Measurements from ENCODE around the gene PTPRD.
"Not testable (repeated sequence)": the region's sequence is repeated elsewhere in the genome, so short reads cannot be mapped to it uniquely, and the experiment has no call there.

The PTPRD gene

DNA sequence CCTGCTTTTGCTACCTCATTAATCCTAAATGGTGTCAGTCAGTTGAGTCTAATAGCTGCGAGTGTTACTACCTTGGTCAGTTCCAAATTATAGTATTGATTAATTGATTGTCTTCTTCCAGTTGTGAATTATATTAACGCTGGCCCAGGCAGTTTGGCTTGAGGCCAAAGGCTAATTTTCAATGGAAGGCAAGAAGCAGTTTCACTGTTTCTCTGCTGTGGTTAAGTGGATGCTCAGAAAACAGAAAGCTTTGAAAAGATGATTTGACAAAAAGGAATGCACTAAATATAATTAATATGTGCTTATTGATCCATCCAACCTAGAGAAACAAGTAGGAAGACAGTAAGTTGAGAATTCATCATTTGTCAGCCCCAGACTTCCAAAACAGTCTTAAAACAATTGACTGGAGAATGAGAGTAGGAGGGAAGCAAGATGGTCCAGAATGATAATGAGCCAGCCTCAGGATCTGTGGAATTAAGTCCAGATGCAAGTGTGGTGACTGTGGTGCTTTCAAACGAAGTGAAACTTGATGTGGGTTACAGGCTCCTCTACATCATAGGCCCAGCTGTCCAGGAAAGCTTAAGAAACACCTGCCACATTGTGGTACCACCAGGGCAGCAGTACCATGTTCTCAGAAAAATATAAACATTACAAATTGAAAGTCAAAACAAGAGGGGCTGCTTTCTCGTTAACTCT lies 1442.2 kb downstream of the PTPRD start:
- DNase-seq (ENCODE audit: low read depth in 2 of 2): no peak

DNA sequence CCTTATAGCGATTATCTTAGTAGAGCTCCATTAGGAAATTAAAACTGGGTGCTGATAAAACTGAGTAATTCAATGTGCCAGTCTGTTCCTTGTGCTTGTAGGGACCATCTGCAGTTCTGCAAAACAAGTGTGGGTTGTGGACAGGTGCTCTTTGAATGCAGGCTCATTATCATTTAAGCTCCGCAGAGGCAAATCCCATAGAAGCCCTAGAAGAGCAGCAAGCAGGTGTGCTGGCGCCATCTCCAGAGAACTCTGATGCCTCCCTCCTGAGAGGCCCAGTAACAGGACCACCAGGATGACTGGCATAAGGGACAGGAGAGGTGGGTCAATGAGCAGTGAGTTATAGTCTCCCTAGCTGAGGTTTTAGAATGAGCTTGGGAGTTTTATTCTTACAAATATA lies 1470.8 kb downstream of the PTPRD start:
- no peak for DNase-seq (ENCODE audit: low read depth in 2 of 2)

DNA sequence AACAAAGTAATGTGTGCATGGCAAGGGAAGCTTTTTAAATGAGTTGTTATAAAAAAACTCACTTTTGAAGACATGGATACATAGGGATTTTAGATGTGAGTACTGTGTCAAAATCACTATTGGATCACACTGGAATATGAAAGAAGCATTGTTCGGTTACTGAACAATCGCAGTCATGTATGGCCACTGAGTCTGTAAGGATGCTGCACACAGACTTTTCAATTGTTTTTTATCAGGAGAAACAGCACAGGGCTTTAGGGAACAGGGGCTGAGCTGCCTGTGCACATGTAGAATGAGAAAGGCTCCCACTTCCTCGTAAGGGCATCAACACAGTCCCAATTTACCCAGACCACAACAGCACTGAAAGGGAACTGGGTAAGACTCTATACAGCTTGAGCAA lies 1479.3 kb downstream of the PTPRD start:
- no peak for DNase-seq (ENCODE audit: low read depth in 2 of 2)

DNA sequence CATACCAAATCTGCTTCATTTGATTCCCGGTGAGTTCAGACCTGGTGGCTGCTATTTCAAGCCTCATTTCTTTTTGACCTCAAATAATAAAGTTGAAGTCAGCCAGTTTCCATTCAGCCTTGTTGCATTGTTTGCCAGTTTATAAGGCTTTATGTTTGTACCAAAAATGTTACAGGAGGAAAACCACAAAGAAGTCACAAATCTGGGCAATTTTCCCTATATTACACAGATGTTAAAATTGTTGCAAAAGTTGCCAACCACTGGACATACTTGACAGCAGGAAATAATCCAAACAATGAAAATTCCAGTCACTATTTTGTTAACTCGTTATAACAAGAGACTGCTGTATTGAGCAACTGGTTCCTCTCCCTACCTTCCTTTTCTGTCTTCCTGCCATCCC lies 1488.2 kb downstream of the PTPRD start:
- DNase-seq (ENCODE audit: low read depth in 2 of 2): no peak

DNA sequence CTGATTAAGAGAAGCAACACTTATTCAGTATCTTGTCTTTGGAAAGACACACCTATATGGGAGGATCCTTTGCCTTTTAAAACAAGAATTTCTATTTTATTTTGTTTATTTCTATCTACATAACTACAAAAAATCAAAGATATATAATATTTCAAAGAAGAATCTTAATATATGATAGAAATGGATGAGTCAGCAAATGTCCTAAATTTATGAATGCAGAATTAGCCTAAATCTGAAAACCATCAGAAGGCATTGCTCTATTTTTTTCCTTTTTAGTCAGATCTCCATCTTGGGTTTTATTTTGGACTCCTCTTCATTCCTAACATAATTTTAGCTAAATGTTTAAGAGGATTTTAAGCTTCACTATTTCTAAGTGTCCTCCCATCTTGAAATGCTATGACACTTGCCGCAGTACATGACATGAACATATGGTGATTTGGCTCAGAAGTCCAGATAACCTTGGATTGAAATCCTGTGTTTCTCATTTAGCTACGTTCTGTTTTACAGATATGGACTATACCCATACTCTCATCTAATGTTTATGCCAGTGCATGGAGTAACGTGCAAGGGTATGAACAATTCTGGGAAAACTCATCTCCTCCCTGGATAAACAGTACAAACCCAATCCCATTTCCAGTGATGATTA lies 1490.4 kb downstream of the PTPRD start:
- no peak for DNase-seq (ENCODE audit: low read depth in 2 of 2)

DNA sequence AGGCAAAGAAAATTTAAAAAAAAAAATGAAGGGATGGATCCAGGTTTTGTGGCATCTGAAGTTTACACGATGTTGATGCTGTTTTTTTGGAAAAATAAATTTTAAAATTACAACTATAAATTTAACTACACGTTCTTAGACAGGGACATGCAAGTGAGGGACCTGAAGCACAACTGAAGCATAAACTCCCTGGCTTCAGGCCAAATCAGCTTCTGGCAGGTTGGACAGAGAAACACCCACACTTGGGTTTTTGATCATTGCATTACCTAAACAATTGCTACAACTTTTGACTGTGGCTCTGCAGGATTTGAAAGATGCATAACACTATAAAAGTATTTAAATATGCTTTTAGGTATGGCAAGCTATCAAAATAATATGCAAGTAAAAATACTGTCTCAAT lies 1494.9 kb downstream of the PTPRD start:
- DNase-seq (ENCODE audit: low read depth in 2 of 2): no peak

DNA sequence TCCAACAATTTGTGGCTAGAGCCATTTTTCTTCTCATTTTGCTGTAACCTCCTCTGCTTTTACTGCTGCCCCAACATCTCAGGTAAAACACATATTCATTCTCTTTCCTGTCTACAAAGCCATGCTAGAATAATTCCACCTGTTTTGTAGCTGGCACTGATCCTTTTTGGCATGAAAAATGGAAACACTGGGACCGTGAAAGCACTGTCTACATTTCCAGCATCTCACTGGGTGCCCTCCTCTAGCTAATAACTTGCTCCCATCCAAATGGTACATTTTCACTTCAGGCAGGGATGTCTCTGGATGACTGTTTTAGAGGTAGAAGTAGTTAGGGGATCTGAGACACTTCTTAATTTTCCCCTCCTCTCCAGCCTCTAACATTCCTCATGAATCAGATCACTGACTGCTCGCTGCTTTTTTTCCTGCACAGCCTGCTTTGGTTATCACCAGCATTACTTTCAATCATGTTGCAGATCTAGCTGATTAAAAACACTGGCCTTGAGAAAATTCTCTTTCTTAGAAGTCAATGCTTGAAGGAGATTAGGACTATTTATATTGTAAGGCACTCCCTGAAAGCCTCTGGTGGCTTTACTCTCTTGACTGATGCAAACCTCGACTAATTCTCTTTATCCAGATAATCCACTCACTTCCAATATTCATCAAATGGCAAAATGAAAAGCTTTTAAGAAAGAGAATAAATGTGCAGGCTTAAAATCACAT lies 1500.6 kb downstream of the PTPRD start:
- DNase-seq (ENCODE audit: low read depth in 2 of 2): no peak

DNA sequence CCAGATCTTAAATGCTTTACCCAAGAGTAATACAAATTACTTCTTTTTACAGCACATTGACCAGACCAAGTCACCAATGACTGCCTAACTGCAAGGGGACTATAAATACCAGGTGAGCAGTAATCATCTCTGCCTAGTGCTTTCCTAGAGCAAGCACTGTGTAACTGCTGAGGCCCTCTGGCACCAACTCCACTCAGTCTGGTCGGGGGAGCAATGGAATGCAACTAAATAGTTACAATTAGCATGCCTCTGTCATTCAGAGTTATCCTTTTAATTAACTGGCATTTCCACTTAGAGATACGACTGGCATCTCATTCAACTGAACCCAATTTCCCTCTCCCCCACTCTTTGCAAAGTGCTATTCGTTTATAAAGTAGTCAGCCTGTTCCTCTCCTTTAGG lies 1504.2 kb downstream of the PTPRD start:
- no peak for DNase-seq (ENCODE audit: low read depth in 2 of 2)

DNA sequence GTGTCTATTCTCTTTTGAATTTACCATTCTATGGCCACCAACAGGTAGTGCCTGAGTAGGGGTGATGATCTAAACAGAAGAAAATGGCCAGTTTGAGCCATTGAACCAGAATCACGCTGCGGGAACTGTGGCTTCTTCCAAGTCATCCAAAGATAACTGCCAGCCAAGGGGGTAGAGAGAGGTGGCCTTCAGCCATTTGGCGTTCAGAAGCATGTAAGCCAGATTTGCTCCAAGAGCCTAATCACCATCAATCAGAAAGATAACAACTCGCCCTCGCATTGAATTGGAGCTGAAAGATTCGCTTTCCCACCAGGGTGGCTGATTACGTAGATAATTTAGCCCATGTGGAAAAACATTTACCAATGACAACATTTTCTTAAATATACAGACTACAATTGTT lies 1510.5 kb downstream of the PTPRD start:
- DNase-seq (ENCODE audit: low read depth in 2 of 2): no peak

DNA sequence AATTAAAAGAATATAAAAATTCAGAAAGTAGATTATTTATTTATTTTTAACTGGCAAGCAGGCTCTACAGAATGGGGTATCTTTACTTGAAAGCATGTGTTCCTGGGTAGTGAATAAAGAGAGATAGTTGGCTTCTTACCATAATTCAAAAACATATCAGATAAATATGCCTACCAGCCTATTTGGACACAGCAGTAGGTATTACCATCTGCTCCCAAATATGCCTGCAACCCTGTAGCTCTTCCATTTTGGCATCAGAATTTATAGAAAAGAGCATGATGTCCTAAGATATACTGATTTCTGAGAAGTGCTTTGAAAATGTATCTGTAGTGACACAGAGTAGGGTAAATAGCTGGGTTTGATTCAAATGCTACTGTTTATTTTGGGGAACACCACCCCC lies 1512.7 kb downstream of the PTPRD start:
- no peak for DNase-seq (ENCODE audit: low read depth in 2 of 2)

DNA sequence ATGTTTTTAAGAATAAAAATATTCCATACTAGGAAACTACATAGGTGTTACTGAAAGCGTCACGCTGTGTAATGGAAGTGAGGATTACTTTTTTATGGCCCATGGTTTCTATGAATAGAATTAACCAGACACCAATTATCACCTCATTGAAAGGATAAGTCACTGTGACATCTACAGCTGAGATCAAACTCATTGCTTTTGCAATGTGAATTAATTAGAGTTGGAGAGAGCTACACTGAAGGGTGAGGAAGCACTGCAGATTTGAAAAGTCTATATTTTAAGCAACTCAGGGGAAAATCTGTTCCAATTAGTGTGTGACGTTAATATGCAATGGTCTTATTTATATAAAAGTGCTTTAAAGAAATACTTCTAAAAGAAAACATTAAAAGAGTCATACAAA lies 1513.2 kb downstream of the PTPRD start:
- DNase-seq (ENCODE audit: low read depth in 2 of 2): no peak

DNA sequence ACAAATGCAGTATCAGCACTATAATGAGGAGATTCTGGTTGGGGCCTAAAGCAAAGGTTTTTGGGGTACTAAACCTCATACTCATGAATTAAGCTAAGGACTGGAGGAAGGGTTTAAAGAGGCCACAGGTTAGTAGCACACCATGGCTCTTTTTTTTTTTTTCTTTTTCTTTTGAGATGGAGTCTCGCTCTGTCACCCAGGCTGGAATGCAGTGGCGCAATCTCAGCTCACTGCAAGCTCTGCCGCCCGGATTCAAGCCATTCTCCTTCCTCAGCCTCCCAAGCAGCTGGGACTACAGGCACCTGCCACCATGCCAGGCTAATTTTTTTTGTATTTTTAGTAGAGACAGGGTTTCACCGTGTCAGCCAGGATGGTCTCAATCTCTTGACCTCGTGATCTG lies 1515.5 kb downstream of the PTPRD start:
- DNase-seq (ENCODE audit: low read depth in 2 of 2): not testable (repeated sequence)

DNA sequence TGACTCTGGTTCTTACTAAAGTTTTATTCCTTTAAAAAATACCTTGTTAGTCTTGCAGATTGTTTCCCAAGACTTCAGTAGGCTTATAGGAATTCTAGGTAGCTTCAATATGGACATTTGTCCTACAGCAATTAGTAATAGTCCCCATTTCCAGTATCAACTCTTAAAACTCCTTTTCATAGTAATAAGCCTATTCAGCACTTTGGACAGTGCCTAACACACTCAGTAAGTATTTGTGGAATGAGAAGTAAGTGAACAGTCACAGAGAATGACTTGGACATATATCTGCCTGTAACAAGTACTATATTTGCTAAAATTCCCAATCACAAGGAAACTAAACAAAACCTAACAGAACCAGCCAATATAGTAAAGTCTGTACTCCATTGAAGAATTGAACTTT lies 1521.4 kb downstream of the PTPRD start:
- DNase-seq (ENCODE audit: low read depth in 2 of 2): no peak

DNA sequence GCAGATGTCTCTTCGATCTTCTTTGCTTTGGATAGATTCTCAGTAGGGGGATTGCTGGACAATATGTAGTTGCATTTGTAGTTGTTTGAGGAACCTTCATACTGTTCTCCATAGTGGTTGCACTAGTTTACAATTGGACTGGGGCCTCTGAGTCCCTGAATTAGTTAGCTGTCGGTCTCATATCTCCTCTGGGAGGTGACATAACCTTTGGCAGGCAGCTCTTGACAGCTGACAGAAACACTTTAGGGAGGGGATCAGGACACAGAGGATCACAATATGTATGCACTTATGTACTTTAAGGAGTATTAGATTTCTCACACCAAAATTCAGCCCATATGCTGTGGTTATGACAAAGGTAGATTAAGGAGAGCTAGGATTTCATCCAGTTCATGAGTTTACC lies 1533.3 kb downstream of the PTPRD start:
- no peak for DNase-seq (ENCODE audit: low read depth in 2 of 2)

DNA sequence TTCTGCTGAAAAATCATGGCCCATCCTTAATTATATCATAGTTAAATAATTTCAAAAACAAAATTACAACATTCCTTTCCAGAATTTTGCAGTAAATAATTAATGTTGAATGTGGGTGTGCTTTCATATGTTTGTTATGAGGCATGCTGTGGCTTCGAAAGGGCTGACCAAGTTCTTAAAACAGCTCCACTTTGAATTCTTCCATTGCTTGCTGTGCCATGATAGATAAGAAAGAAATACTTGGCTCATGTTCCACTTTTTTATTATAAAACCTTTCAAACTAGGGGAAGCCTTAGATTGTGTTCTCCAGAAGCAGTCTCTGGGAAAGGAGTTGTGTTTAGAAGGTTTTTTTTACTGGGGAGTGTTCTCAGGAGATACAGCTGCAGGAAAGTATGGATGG lies 1534.5 kb downstream of the PTPRD start:
- DNase-seq (ENCODE audit: low read depth in 2 of 2): no peak

DNA sequence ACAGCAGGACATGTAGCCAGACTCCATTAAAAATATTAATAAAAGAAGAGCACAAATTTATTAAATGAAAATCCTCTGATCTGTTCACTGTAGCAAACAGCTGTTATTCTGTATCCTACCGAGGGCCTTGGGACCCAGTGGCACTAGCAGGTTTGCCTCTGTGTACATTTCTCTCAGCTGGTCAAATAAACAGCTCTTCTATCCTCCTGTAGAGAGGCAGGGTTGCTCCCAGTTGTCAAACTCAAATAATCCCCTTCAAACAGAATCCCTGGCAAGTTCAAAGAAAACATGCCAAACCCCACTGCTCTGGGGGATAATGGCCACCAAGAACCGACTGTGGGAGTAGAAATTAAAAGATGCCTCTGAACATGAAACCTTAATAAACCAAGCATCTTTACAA lies 1551.2 kb downstream of the PTPRD start:
- DNase-seq (ENCODE audit: low read depth in 2 of 2): no peak

DNA sequence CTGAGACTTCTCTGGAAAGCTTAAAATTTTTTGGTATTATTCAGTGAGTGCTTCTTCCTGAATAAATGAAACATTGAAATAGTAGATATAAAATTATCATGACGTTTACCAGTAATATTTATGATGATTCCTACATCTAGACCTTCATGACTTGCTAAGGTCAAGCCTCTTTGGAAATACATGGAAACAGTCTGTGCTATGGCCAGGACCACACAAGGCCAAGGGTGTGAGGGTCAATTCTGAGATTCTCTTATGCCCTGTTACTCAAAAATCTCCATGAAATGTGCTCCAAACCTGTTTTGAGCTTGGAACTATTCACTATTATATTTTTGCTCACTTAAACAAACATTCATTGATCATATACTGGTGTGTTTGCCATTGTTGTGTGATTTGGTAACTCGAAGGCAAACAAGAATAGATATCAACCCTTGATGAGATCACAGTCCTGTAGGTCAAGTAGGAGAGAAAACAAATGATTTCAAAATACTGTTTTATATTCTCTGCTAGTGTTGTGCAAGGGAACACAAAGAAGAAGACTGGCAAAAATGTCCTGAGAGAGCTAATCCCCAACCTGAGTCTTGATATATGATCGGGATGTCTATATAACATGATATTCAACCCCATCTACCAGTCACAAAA lies 1558.3 kb downstream of the PTPRD start:
- no peak for DNase-seq (ENCODE audit: low read depth in 2 of 2)

DNA sequence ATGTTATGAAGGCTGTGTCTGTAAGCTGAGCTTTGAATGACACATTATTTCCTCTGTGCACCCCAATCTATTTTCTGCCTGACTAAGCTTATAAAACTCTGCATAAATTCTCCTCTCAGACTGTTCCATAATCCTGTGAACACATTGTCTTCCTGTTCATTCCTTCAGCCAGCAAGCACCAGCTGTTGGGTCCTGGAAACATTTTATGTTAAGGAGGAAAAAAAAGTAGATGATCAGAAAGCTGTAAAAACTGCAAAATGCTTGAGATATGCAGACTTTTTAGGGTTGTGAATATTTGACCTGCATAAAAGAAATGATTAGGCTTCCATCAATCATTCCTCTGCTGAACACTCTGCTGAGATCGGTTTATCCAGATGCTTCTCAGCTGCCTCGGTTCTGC lies 1567.2 kb downstream of the PTPRD start:
- DNase-seq (ENCODE audit: low read depth in 2 of 2): no peak

DNA sequence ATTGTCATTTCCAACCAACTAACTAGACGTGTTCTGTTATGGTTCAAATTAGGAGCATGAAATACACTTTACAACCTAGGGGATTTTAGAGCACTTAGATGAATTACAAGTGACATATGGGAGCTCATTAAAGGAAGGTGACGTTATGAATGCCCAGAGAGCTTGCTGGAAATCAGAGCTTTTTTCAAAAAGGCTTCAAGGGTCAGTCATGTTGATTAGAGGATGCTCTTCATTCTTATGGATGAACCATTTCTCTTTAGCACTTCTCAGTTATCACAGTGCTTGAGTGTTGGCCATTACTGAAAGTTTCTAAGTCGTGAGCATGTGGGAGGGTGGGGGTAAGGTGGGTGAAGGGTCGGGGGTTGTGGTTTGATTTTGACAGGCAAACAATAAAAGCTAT lies 1567.7 kb downstream of the PTPRD start:
- no peak for DNase-seq (ENCODE audit: low read depth in 2 of 2)

DNA sequence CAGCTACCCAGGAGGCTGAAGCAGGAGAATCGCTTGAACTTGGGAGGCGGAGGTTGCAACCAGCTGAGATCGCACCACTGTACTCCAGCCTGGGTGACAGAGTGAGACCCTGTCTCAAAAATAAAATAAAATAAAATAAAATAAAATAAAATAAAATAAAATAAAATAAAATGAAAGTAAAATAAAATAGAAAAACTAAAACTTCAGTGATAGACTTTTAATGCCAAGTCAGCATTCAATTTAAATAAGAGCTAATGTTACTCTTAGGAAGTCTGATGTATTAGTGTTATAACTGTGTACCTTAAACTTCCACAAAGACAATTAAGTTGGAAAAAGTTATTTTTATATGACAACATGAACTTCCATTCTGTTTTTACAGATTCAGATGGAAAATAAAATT lies 1569.0 kb downstream of the PTPRD start:
- not testable (repeated sequence) for DNase-seq (ENCODE audit: low read depth in 2 of 2)

DNA sequence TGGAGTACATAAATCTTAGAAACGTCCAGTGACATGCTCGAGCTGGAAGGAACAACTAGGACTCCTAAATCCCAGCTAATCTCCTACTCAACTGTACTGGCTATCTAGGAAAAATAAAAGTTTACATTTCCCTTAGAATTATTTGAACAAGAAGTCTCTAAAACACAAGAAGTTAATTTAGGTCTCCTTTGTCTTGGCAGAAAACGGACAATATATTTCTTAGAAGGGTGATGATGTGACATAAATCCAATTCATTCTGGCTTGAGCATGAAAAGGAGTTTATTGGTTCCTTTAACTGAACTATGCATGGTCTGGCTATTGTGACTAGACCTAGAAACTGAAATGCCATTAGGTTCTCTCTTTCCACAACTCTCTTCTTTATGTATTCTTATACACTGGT lies 1571.0 kb downstream of the PTPRD start:
- DNase-seq (ENCODE audit: low read depth in 2 of 2): no peak

DNA sequence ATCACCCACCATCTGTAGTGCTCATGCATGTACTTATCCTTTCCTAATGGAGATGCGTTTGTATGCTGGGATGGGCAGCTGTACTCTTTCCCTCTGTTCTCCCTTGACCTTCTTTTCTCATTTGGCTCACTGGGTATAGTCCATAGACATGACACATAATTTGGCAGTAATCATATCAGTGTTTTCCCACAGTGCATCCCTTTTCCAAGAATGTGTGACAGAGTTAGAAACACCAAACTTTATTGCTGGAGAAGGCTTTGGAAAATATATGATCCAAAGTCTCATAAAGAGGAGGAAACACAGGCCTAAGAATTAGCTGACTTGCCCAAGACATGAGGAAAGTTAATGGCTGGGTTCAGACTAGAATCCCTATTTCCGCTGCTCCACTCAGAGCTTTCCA lies 1579.8 kb downstream of the PTPRD start:
- DNase-seq (ENCODE audit: low read depth in 2 of 2): no peak

DNA sequence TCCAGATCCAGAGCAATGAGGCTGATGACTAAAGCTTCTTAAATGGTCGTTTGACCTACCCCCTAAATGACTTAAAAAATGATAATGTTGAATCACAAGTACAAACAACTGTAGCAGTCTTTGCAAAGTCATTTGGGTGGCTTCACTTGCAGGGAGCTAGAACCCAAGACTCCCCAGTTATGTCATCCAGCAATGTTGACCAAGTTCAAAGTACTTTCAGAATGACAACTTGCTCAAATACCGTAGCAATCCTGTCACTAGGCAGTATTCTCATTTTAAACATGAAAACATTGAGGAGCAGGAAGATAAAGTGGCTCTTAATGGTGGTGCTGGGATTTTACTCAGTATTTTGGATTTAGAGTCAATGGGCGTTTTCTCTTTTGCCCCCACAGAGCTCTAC lies 1596.2 kb downstream of the PTPRD start:
- no peak for DNase-seq (ENCODE audit: low read depth in 2 of 2)

Measured in stimulated activated CD8-positive, alpha-beta memory T cell treated with anti-CD3 and anti-CD28 coated beads, Interleukin-15, amount 100 ng/mL, for 4 hours (primary cell).